GM18498 (cell line): ENCODE data around the gene EXOC3L1.

Experiments used
- ATAC-seq: cut with Tn5 transposase; IDR thresholded peaks from one replicate; pipeline ENCODE4 v1.9.1; 2021; ENCODE audit warnings: mild to moderate bottlenecking, moderate library complexity; ENCODE audit not compliant: unreplicated experiment

The EXOC3L1 gene

DNA sequence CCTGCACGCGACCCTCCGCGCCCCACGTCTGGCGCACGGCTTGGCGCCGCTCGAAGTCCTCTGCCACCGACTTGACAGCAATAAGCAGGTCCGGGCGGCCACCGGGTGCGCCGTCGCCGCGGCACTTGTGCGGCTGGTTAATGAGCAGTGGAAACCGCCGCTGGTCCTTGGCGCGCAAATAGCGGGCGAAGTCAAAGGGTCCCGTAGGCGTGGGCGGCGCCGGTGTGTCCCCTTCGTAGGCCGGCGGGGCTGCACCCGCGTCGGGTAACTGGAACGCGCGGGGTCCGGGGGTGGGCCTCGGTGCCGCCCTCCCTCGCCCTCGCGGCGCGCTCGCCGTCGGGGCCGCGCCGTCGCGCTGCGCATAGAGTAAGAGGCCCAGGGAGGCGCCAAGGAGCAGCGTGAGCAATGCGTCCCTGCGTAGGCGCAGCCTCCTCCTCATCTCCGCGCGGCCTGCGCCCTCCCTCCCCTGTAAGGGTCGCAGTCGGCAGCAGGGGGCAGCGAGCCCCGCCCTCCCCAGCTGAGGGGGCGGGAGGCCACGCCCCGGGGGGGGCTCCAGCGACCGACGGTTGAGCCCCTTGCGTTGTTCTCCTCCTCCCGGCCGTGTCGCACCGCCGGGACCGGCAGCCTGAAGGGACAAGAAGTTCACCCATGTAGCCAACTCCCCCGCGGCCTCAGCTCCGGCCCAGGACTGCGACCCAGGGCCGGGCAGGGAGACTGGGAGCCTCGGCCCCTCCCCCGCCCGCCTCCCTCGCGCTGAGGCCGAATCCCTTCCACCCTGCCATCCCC lies 39.7 kb downstream of the EXOC3L1 start:
- peak; percentile 33 for ATAC-seq

DNA sequence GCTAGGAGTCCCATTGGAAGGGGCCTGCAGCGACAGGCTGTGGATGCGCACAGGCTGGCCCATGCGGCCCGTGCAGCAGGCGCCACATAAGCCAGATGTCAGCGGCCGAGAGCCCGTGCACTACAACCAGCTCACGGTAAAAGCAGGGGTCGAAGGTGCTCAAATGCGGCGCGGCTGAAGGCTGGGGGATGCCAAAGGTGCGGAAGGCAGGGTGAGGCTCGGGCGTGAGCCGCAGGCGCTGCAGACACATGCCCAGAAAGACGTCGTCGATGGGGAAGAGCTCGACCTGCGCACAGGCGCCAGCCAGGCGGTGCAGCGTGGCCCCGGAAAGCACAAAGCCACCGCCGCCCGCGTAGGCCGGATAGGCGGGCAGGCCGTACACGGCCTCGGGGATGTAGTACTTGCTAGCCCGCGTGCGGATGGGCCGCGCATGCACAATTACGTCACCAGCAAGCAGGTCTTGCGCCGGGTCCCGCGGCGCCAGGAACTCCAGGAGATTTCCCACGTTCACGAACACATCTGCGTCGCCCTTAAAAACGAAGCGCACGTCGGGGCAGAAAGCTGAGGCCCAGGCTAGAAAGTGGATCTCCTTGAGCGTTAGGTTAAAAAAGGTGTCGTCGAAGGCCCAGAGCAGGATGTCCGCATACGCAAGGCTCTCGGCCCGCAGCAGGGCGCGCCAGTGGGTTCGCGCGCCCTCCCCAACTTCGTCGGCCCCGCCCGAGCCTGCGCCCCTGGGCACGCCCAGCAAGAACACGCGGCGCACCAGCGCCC lies 40.5 kb downstream of the EXOC3L1 start:
- ATAC-seq = no peak

DNA sequence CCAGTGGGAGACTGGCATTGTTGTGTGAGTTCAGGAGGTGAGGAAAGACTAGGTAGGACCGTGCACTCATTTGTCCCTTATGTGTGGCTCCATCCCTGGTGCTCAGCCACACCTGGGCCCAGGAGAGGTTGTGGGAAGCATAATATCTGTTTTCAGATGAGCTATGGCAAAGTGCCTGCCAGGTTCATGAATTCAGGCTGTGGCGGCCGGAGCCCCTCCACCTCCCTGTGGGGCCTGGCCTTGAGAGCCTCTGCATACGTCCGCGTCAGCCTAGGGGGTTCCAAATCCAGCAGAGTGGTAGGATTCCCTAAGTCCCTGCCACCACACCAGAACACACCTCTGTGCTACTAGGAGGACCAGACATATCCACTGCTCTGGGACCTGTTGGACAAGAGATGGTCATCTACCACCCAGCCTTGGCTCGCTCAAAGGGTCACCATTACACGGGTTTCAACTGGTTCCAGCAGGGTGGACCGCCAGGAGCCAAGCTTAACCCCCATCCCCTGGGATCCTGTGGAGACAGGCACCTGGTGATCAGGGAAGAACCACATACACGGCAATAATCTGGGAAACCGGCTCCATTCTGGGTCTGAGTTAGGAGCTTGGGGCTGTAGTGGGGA lies 41.2 kb downstream of the EXOC3L1 start:
- no peak for ATAC-seq

GRCh38 chr16:67148221-67148620 lies 41.7 kb downstream of the EXOC3L1 start:
- ATAC-seq = no peak

GRCh38 chr16:67147437-67148140 lies 42.3 kb downstream of the EXOC3L1 start:
- no peak for ATAC-seq

- no peak for ATAC-seq
These were observed 43.2 kb downstream of the EXOC3L1 start for GRCh38 chr16:67146523-67147357.

- no peak for ATAC-seq
These were observed 44.2 kb downstream of the EXOC3L1 start for GRCh38 chr16:67145746-67146145.

GRCh38 chr16:67144943-67145342 lies 45.0 kb downstream of the EXOC3L1 start:
- ATAC-seq = no peak

GRCh38 chr16:67142342-67142741 lies 47.6 kb downstream of the EXOC3L1 start:
- no peak for ATAC-seq

GRCh38 chr16:67141391-67141790 lies 48.5 kb downstream of the EXOC3L1 start:
- ATAC-seq = no peak

DNA sequence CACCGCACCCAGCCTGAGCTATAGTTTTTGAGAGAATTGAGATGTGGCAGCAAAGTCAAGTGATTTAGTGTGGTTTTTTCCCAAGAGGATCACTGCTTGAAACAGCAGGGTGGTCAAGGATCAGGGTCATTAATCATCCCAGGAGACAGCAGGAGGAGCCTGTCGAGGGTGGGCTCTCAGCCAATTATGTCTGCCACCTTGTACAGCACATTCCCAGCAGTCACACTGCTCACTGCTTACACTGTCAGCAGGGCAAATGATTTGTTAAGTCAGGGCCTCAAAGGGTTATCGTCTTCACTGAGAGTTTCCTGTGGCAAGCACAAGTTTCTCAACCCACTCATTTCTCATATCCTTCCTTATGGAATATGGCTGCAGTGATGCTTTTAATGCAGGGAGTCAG lies 52.3 kb downstream of the EXOC3L1 start:
- ATAC-seq = no peak
